Muscle of leg (tissue), 11 donors: ENCODE measurements around the gene DUSP15. TPM values are rescaled to one million over a fixed set of nuclear protein-coding genes. Genes with fewer than 3 reads are reported as not detected.

Source experiments
- DNase-seq: peaks from one replicate; pipeline ENCODE4 v3.0.0; 2013
- H3K27ac ChIP-seq: one replicate; pipeline ENCODE4 v1.5.1; 2013; ENCODE audit warnings: mild to moderate bottlenecking, low read length, control low read depth
- H3K27me3 ChIP-seq: one replicate; pipeline ENCODE4 v1.6.1; 2013; ENCODE audit warnings: low read length; ENCODE audit not compliant: control insufficient read depth, insufficient read depth
- H3K36me3 ChIP-seq: one replicate; pipeline ENCODE4 v1.6.1; 2013; ENCODE audit warnings: low read length; ENCODE audit not compliant: control insufficient read depth, insufficient read depth
- H3K4me1 ChIP-seq: one replicate; pipeline ENCODE4 v1.6.1; 2013; ENCODE audit warnings: low read length; ENCODE audit not compliant: control insufficient read depth, insufficient read depth
- H3K4me3 ChIP-seq: one replicate; pipeline ENCODE4 v1.5.1; 2013; ENCODE audit warnings: low read length, control low read depth
- H3K9me3 ChIP-seq: replicated peaks from 2 replicates; pipeline ENCODE4 v1.6.1; 2013; ENCODE audit warnings: low read depth, low read length; ENCODE audit not compliant: control insufficient read depth
- WGBS: methylation state at CpG from one replicate; pipeline ENCODE4 v1.1.5; 2013; ENCODE audit warnings: missing lambda C conversion rate; ENCODE audit not compliant: insufficient coverage; 5-methylcytosine and 5-hydroxymethylcytosine counted together
- polyA plus RNA-seq, 8 donors: library from polyadenylated mRNA; unstranded; fragments of 120-200 nt; gene quantifications; one replicate each; pipeline versions ENCODE4 v1.2.1 to v1.2.3, GENCODE V29; 2013; ENCODE audit warnings: inconsistent platforms in 1 of 8, low replicate concordance in 1 of 8; ENCODE audit not compliant: insufficient read length in 8 of 8, insufficient read depth in 1 of 8
- total RNA-seq: library from RNA; stranded (reverse); fragments of 120-200 nt; gene quantifications from one replicate; pipeline ENCODE4 v1.2.4, GENCODE V29; 2013

DUSP15 gene
- total and polyA plus RNA-seq, 9 donors = 1.6 to 5.1 (median 2.4) TPM

GRCh38 chr20:31860390-31861134 lies 9.8 kb downstream of the DUSP15 start:
- Histone ChIP-seq H3K27me3 (peaks cover 34% of the 10 kb centered on the region), H3K4me3 (peak overlapping the region; percentile 47), H3K27ac (no peak overlapping the region), H3K36me3 (no peaks in the 10 kb centered on the region), H3K4me1 (peaks cover 13% of the 10 kb centered on the region), H3K9me3 (no peaks in the 10 kb centered on the region)
- WGBS = 5% methylated on average over 11 of the region's 15 CpGs
- peak; percentile 57 for DNase-seq

GRCh38 chr20:31859998-31860380 lies 10.3 kb downstream of the DUSP15 start:
- H3K4me3 ChIP-seq = no peak overlapping the region
- H3K36me3 ChIP-seq = no peaks in the 10 kb centered on the region
- 100% methylated on average over 1 of the region's 7 CpGs for WGBS
- H3K27me3 ChIP-seq = peaks cover 34% of the 10 kb centered on the region
- no peaks in the 10 kb centered on the region for H3K9me3 ChIP-seq
- DNase-seq = no peak
- peaks cover 13% of the 10 kb centered on the region for H3K4me1 ChIP-seq
- H3K27ac ChIP-seq = no peak overlapping the region

- Histone ChIP-seq H3K36me3 (no peaks in the 10 kb centered on the region), H3K27ac (no peak overlapping the region), H3K9me3 (no peaks in the 10 kb centered on the region), H3K27me3 (peaks cover 34% of the 10 kb centered on the region), H3K4me1 (peaks cover 13% of the 10 kb centered on the region), H3K4me3 (no peak overlapping the region)
- no peak for DNase-seq
- no CpG with 5 or more reads among the region's 5 CpGs for WGBS
Measured at GRCh38 chr20:31859266-31859997, 10.9 kb downstream of the DUSP15 start.

DNA sequence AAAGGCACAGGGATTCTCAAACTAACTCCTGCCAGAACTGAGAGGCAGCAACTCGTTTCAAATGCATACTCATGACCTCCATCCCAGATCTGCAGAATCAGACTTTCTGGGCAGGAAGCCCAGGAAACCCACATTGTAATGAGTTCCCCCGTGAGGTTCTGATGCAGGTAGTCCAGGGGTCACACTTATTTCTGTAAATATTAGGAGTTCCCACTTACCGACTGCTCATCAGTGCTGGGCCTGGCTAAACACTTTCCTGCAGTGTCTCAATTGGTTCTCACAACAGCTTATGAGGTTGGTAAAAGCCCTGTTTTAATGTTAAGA lies 11.6 kb downstream of the DUSP15 start:
- H3K4me1 ChIP-seq = peaks cover 13% of the 10 kb centered on the region
- DNase-seq = peak; percentile 66
- no peak overlapping the region for H3K27ac ChIP-seq
- H3K9me3 ChIP-seq = no peaks in the 10 kb centered on the region
- H3K4me3 ChIP-seq = no peak overlapping the region
- H3K27me3 ChIP-seq = peaks cover 34% of the 10 kb centered on the region
- H3K36me3 ChIP-seq = no peaks in the 10 kb centered on the region
- WGBS = no CpG with 5 or more reads among the region's 3 CpGs

- DNase-seq = no peak
- peaks cover 34% of the 10 kb centered on the region for H3K27me3 ChIP-seq
- no peaks in the 10 kb centered on the region for H3K36me3 ChIP-seq
- H3K4me1 ChIP-seq = peaks cover 13% of the 10 kb centered on the region
- H3K4me3 ChIP-seq = no peak overlapping the region
- WGBS = 69% methylated on average over 9 of the region's 15 CpGs
- no peaks in the 10 kb centered on the region for H3K9me3 ChIP-seq
- H3K27ac ChIP-seq = no peak overlapping the region
Measured at GRCh38 chr20:31857861-31858759, 12.2 kb downstream of the DUSP15 start.

GRCh38 chr20:31856516-31856915 lies 13.8 kb downstream of the DUSP15 start:
- 62% methylated on average over 3 of the region's 3 CpGs for WGBS
- Histone ChIP-seq H3K9me3 (no peaks in the 10 kb centered on the region), H3K4me3 (no peak overlapping the region), H3K36me3 (no peaks in the 10 kb centered on the region), H3K27ac (no peak overlapping the region), H3K27me3 (peaks cover 40% of the 10 kb centered on the region), H3K4me1 (peaks cover 13% of the 10 kb centered on the region)
- no peak for DNase-seq

DNA sequence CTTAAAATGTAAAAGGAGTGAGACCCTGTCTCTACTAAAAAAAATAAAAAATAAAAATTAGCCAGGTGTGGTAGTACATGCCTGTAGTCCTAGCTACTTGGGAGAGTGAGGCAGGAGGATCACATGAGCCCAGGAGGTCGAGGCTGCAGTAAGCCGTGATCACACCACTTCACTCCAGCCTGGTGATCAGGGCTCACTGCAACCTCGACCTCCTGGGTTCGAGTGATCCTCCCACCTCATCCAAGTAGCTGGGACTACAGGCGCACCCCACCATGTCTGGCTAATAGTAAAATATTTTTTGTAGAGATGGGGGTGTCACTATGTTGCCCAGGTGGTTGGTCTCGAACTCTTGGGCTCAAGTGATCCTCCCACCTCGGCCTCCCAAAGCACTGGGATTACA lies 16.8 kb downstream of the DUSP15 start:
- Histone ChIP-seq H3K9me3 (no peaks in the 10 kb centered on the region), H3K27ac (no peak overlapping the region), H3K36me3 (no peaks in the 10 kb centered on the region), H3K27me3 (peaks cover 41% of the 10 kb centered on the region), H3K4me3 (no peak overlapping the region), H3K4me1 (no peaks in the 10 kb centered on the region)
- 90% methylated on average over 2 of the region's 7 CpGs for WGBS
- no peak for DNase-seq

DNA sequence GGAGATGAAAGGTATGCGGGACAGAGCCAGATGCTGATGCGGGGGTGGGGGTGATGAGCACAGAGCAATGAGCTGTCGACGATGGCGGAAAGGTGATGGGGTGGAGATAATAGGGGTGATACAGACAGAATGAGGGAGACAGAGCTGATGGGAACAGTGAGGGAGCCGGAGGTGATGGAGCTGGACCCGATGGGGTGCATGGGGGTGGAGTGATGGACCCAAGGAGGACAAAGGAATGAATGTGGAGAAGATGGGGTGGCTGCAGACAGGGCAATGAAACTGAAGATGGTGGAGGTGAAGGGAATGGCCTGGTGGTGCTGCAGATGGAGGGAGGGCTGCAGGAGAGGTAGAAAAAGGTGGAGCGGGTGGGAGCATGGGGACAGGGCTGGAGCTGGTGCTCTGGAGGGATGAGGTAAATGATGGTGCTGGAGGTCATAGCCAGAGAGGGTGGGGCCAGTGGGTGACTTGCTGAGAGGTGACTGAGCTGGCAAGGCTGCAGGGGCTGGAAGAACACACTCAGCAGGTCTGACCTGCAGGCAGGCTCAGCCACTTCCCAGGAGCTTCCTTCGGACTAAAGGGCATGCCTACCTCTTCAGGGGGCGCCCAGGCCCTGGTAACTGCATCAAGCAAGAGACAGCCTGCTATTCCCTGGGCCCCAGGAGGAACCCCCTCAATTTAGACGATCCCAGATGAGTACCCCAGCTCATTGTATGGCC lies 18.9 kb downstream of the DUSP15 start:
- Histone ChIP-seq H3K27me3 (peaks cover 34% of the 10 kb centered on the region), H3K4me1 (peaks cover 1% of the 10 kb centered on the region), H3K9me3 (no peaks in the 10 kb centered on the region), H3K36me3 (no peaks in the 10 kb centered on the region), H3K27ac (no peak overlapping the region), H3K4me3 (no peak overlapping the region)
- 58% methylated on average over 11 of the region's 11 CpGs for WGBS
- DNase-seq = no peak

- no peak overlapping the region for H3K4me3 ChIP-seq
- no peak for DNase-seq
- no peak overlapping the region for H3K27ac ChIP-seq
- H3K27me3 ChIP-seq = peaks cover 33% of the 10 kb centered on the region
- H3K9me3 ChIP-seq = no peaks in the 10 kb centered on the region
- WGBS = 24% methylated on average over 39 of the region's 45 CpGs
- peaks cover 11% of the 10 kb centered on the region for H3K4me1 ChIP-seq
- no peaks in the 10 kb centered on the region for H3K36me3 ChIP-seq
Measured at GRCh38 chr20:31849306-31849930, 20.9 kb downstream of the DUSP15 start.
